H1 (cell line): ENCODE results near the gene ACKR1. TPM values are rescaled to one million over a fixed set of nuclear protein-coding genes. Genes with fewer than 3 reads are reported as not detected.

Source experiments
- ASH2L ChIP-seq: fragments of 200-600, 300-600 bp; sonication (generic); IDR thresholded peaks from one replicate; pipeline ENCODE4 v1.7.1; 2017; ENCODE audit warnings: low read length
- CBX8 ChIP-seq: fragments of 300-800, 300-1000 bp; sonication (generic); IDR thresholded peaks from 2 replicates; pipeline ENCODE4 v1.7.1; 2016; ENCODE audit warnings: low read depth, low read length, borderline replicate concordance
- CHD1 ChIP-seq: IDR thresholded peaks from 2 replicates; pipeline ENCODE4 v1.6.1; 2012; ENCODE audit warnings: low read depth, low read length, improper control_type of control experiment
- CREB1 ChIP-seq: IDR thresholded peaks from 2 replicates; pipeline ENCODE4 v1.6.1; 2012; ENCODE audit warnings: inconsistent platforms
- EGR1 ChIP-seq: IDR thresholded peaks from 2 replicates; pipeline ENCODE4 v1.6.1; 2011; ENCODE audit warnings: low read depth, low read length, borderline replicate concordance
- FOSL1 ChIP-seq: IDR thresholded peaks from 2 replicates; pipeline ENCODE4 v1.6.1; 2011; ENCODE audit warnings: mild to moderate bottlenecking, low read depth, low read length, moderate library complexity; ENCODE audit not compliant: insufficient read depth
- HDAC2 ChIP-seq, 2 experiments: fragments of 300-600 bp in 1 of 2; sonication (generic) in 1 of 2; IDR thresholded peaks; 2 replicates each; pipeline ENCODE4 v1.6.1; 2011 to 2012; ENCODE audit warnings: low read depth in 2 of 2, low read length in 2 of 2, mild to moderate bottlenecking in 2 of 2, moderate library complexity in 2 of 2, borderline replicate concordance in 1 of 2, inconsistent platforms in 1 of 2
- KDM1A ChIP-seq: fragments of 200-600, 300-600 bp; sonication (generic); IDR thresholded peaks from 2 replicates; pipeline ENCODE4 v1.7.1; 2016; ENCODE audit warnings: mild to moderate bottlenecking, low read length, borderline replicate concordance
- POLR2A ChIP-seq, 2 experiments: IDR thresholded peaks; 1 replicate in 1 of 2; 2 replicates in 1 of 2; pipeline ENCODE4 v1.6.1; 2011; ENCODE audit warnings: low read depth in 2 of 2, low read length in 2 of 2, mild to moderate bottlenecking in 2 of 2; ENCODE audit errors: control extremely low read depth in 1 of 2
- POU5F1 ChIP-seq: IDR thresholded peaks from 2 replicates; pipeline ENCODE4 v1.6.1; 2011; ENCODE audit warnings: low read depth, mild to moderate bottlenecking, low read length, moderate library complexity
- RBBP5 ChIP-seq: IDR thresholded peaks from 2 replicates; pipeline ENCODE4 v1.7.1; 2012; ENCODE audit warnings: low read depth, mild to moderate bottlenecking, inconsistent platforms, low read length, moderate library complexity, borderline replicate concordance
- RFX5 ChIP-seq: IDR thresholded peaks from 2 replicates; pipeline ENCODE4 v1.6.1; 2011; ENCODE audit warnings: low read depth, low read length, improper control_type of control experiment, borderline replicate concordance
- SAP30 ChIP-seq: fragments of 300-600 bp; sonication (generic); IDR thresholded peaks from 2 replicates; pipeline ENCODE4 v1.7.1; 2012; ENCODE audit warnings: low read length, moderate library complexity, mild to moderate bottlenecking, inconsistent platforms; ENCODE audit not compliant: insufficient read depth, insufficient replicate concordance
- SIRT6 ChIP-seq: IDR thresholded peaks from one replicate; pipeline ENCODE4 v1.7.1; 2012; ENCODE audit warnings: low read length, inconsistent platforms
- SIX5 ChIP-seq: IDR thresholded peaks from 2 replicates; pipeline ENCODE4 v1.6.1; 2011; ENCODE audit warnings: mild to moderate bottlenecking, low read depth, low read length
- SP1 ChIP-seq: IDR thresholded peaks from 2 replicates; pipeline ENCODE4 v1.6.1; 2011; ENCODE audit warnings: low read depth, low read length
- SRF ChIP-seq: IDR thresholded peaks from 2 replicates; pipeline ENCODE4 v1.6.1; 2011; ENCODE audit warnings: mild to moderate bottlenecking, low read depth, low read length, moderate library complexity
- TAF1 ChIP-seq: IDR thresholded peaks from 2 replicates; pipeline ENCODE4 v1.6.1; 2011; ENCODE audit warnings: mild to moderate bottlenecking, low read depth, low read length
- YY1 ChIP-seq: IDR thresholded peaks from 2 replicates; pipeline ENCODE4 v1.6.1; 2011; ENCODE audit warnings: low read depth, mild to moderate bottlenecking, low read length
- ZNF274 ChIP-seq: IDR thresholded peaks from 2 replicates; pipeline ENCODE4 v1.7.0; 2012; ENCODE audit warnings: low read length, borderline replicate concordance; ENCODE audit errors: extremely low read depth
- polyA plus RNA-seq, 7 experiments: library from polyadenylated mRNA; depleted of rRNA in 3 of 7; stranded (reverse) in 5 of 7; unstranded in 2 of 7; fragments of >200 nt in 5 of 7; fragments of 200-250 nt in 2 of 7; gene quantifications; 1 replicate in 5 of 7; 2 replicates in 1 of 7; 4 replicates in 1 of 7; pipeline versions ENCODE4 v1.2.1 to v1.2.3, GENCODE V29; 2011 to 2013; ENCODE audit warnings: missing spikeins in 2 of 7, mixed read lengths in 2 of 7
- total RNA-seq: library from RNA; stranded (reverse); fragmentation: NEBNext Ultra II Directional; extraction: Animal tissue kit (Norgen Biotek cat#: 25700); gene quantifications from 2 replicates; pipeline ENCODE4 v1.2.1, GENCODE V29; 2021
- TF ChIP-seq, protein P1 (sequence below): IDR thresholded peaks from 2 replicates; pipeline ENCODE4 v1.6.1; 2012; ENCODE audit warnings: inconsistent platforms

The ACKR1 gene
- total and polyA plus RNA-seq, 2 of the 8 experiments (the other 6 are each of a cell fraction or from before 2014, with no cell fraction given) = 0.61 to 1.00 TPM

GRCh38 chr1:159172614-159173291, 31.9 kb upstream of the ACKR1 start (continued):
- TF ChIP-seq FOSL1 = no peak
- TF ChIP-seq SP1 = peak; percentile 71; the same call in 1 of the 2 replicates
- TF ChIP-seq ZNF274 = no peak
- TF ChIP-seq HDAC2 (IDR thresholded peaks at IDR 0.05; ENCODE audit: borderline replicate concordance in 1 of 2, low read depth in 2 of 2, low read length in 2 of 2) = 0 out of 4 replicates have a peak, but pooled peaks of 1 of the 2 experiments have one; percentile 37
- no peak for TF ChIP-seq SRF
- TF ChIP-seq CHD1 = no peak
- TF ChIP-seq SAP30 = no peak
- TF ChIP-seq RFX5 = 0 out of 2 replicates have a peak, but pooled peaks have one; percentile 21
- peak; percentile 70 for TF ChIP-seq EGR1
- peak; percentile 55; the same call in 1 of the 2 replicates for TF ChIP-seq RBBP5
- no peak for TF ChIP-seq KDM1A
- TF ChIP-seq, protein P1, sequence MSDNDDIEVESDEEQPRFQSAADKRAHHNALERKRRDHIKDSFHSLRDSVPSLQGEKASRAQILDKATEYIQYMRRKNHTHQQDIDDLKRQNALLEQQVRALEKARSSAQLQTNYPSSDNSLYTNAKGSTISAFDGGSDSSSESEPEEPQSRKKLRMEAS = no peak
- no peak for TF ChIP-seq CREB1
- no peak for TF ChIP-seq POU5F1
- no peak for TF ChIP-seq SIX5
- no peak for TF ChIP-seq ASH2L
- TF ChIP-seq CBX8 = no peak
- 0 out of 2 replicates have a peak, but pooled peaks have one; percentile 19 for TF ChIP-seq TAF1
- TF ChIP-seq YY1 = peak; percentile 35; the same call in 1 of the 2 replicates
- TF ChIP-seq POLR2A (IDR thresholded peaks at IDR 0.05; ENCODE audit: control extremely low read depth in 1 of 2, low read depth in 2 of 2, low read length in 2 of 2) = no peak
- no peak for TF ChIP-seq SIRT6
